GM19395 (cell line): Measurements from ENCODE around the gene ATP23.

ENCODE experiments used
- ATAC-seq: cut with Tn5 transposase; IDR thresholded peaks from one replicate; pipeline ENCODE4 v1.9.1; 2021; ENCODE audit warnings: mild to moderate bottlenecking, moderate library complexity; ENCODE audit not compliant: unreplicated experiment

Gene ATP23

DNA sequence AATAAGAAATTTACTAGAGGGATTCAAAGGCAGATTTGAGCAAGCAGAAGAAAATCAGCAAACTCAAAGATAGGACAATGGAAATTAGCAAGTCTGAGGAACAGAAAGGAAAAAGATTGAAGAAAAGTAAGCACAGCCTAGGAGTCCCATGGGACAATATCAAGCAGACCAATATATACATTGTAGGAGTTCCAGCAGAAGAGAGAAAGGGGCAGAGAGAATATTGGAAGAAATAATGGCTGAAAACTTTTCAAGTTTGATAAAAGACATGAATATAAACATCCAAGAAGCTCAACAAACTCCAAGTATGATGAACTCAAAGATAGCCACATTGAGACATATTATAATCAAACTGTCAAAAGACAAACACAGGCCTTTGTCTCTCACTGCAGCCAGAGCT, 25.2 kb downstream of the ATP23 start:
- no peak for ATAC-seq

DNA sequence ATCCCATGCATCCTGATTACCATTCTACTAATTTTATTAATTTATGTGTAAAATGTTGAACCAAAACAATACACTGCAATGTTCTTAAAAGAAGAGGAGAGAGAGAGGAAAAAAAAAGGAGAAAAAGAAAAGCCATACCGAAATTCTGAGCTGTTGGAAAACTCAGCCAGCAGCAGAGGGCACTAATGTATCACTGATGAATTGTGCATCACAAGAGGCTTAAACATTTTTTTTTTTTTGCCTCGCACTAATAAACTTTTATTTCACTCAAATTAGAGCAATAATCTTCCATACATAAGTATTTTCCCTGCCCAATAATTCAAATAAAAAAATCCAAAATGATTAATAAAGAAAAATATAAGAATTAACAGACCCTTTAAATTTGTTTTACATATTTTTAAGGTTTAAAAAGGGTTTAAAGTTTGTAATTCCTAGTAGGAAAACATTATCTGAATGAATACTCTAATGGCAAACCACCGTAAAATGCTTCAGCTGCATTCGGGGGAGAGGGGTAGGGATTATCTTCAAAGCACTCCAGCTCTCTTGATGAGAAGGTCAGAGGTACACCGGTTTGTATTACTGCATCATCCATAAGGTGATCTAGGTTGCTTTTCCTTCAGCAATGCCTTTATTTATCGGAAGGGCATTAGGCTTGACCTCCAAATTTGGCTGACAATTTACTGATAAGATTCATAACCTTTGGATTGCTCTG, 41.9 kb downstream of the ATP23 start:
- ATAC-seq: no peak

DNA sequence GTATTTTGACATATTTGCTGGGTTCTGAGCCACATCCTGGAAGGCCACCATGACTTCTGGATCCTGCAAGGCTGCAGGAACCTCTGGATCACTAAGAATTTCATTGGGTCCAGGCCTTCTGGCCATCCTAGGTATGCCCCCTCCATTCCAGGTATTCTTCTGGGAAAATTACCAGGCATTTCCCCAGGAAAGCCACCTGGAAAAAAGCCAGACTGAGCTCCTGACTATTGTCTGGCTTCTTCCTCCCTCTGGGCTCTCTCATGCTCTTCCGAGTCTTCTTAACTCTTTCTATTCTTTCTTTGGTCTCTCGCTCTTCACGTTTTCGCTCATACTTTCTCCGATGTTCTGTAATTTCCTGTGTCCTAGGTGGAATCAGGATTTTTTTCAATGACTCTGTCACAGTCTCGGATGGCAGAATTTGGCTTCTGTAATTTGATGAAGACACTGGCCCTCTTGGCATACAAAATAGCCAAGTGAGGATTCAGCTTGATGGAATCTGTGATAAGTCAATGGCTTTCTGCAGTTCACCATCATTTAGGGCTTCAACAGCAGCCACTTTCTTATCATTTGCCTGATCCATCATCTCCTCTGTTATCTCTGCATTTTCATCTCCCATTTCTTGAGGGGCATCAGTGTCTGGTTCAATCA, 42.6 kb downstream of the ATP23 start:
- ATAC-seq: no peak

DNA sequence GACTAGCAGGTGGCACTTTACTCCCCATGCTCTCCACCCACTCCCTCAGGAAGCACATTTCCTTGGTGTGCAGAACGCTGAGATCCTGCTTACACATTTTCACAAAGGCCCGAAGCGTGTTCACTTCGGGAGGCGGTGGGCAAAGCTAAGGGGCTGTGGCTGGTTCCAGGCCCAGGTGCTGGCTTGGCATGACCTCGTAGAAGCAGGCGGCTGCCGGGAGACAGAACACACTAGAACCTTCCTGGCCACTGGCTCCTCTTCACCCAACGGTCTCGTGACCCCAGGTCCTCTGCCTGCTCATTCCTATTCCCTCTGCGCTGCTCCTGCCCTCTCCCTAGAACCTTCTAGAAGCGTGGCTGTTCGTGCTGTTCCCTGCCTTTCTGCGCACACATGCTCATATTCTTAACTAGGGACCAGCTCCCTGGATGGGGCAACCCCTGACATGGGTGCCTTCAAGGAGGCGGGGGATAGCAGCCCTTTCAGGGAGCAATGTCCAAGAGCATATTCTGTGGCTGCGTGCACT, 43.3 kb downstream of the ATP23 start:
- ATAC-seq: no peak

DNA sequence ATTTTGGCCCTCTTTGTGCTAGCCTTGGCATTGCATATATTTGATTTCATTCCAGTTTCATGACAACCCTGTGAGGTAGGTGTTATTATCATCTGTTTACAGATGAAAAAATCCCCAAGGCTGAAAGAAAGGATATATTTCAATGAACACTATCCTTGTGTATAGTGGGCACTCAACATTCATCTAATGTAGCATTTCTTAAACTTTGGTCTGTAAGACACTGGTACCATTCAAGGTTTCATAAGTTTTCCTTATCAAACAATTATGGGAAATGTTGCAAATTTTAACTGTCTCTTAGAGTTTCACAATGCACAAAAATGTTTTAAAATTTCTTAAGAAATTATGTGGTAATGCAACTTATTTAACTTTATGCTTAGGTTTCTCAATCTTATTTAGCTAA, 44.3 kb downstream of the ATP23 start:
- ATAC-seq: no peak

DNA sequence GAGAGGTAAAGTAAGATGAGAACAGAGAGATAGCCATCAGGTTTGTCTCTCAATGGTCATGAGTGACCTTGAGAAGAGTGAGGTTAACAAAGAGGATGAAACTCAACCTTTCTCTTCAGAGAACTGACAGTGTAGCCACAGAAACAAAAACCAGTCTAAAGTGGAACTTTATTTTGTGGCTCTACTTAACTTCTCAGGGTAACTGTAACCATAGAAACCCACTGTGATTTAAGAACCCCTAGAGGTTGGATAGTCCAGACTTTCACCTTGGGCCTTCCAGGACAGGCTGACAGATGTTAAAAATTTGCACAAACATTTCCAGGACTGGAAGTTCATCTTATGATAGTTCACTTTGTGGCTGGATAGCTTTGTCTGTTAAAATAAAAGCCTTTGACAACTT, 48.5 kb downstream of the ATP23 start:
- no peak for ATAC-seq

DNA sequence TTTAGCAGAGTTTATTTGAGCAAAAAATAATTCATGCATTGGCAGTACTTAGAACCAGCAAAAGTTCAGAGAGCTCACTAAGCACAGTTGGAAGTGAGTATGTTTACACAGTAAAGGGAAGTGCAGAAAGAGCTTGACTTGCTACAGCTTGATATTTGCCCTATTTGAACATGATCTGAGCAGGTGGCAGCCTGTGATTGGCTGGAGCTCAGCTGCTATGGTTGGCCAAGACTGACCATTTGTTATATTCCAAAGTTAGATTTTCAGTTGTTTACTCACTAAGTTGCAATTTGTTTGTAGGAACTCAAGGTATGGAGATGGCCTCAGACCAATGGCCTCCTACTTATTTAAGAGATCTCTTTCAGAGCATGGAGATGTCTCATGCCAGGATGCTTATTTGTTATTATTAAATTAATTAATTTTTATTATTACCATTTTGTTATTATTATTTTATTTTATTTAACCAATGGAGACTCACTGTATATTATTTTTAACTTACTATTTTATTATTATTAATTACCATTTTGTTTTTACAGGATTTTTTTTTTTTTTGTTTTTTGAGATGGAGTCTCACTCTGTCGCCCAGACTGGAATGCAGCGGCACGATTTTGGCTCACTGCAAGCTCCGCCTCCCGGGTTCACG, 49.0 kb downstream of the ATP23 start:
- ATAC-seq: no peak

DNA sequence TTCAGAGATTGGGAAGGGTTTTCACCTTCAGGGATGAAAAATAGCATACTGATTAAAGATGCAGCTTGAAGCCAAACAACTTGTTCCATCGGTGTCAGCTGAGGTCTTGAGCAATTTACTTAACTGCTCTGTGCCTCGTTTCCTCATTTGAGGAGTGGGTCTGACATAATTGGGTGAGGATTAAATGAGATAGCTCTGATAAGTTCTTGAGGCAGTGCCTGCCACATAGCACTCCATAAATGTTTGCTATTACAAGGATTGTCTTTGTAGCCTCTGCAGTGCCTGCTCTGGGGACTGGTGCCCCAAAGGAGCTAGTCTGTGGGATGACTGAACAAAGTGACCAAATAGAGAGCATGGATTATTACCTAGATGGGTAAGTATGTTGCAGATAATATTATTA, 50.6 kb downstream of the ATP23 start:
- ATAC-seq: no peak

DNA sequence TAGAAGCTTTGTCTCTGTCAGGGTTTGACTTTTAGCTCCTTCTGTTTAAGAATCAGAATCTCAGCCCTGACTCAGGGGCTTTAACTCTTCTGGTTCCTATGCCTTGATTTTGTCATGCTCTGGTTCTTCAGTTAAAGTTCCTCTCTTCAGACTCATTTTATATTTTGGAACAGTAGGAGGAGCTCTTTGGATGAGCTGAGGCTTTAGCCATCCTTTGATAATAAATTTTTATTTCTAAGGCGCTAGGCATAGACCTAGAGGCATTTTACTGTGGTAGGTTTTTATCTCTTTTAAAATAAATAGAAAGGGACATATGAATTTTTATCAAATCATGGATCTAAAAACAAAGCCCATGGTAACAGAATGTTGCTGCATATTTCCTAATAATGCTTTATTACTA, 51.7 kb downstream of the ATP23 start:
- no peak for ATAC-seq

DNA sequence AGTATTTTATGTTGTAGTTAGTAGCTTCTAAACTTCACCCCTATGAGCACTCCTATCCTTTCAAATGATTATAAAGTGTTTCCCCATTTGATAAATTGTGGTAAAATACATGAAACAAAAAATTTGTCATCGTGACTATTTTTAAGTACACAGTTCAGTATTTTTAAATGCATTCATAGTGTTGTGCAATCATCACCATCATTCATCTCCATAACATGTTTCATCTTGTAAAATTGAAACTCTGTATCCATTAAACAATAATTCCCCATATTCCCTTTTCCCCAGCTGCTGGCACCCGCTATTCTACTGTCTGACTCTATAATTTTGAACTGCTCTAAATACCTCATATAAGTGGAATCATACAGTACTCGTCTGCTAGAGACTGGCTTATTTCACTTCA, 52.5 kb downstream of the ATP23 start:
- no peak for ATAC-seq

DNA sequence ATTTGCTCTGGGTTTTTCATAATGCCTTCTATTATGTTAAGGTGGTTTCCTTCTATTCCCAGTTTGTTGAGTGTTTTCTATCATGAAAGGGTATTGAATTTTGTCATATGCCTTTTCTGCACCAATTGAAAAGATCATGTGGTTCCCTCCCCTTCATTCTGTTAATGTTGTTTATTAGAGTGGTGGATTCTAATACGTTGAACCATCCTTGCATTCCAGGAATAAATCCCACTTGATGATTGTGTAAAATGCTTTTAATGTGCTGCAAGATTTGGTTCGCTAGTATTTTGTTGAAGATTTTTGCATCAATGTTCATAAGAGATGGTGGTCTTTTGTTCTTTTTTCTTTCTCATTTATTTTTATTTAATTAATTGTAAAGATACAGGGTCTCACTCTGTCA, 55.2 kb downstream of the ATP23 start:
- no peak for ATAC-seq

DNA sequence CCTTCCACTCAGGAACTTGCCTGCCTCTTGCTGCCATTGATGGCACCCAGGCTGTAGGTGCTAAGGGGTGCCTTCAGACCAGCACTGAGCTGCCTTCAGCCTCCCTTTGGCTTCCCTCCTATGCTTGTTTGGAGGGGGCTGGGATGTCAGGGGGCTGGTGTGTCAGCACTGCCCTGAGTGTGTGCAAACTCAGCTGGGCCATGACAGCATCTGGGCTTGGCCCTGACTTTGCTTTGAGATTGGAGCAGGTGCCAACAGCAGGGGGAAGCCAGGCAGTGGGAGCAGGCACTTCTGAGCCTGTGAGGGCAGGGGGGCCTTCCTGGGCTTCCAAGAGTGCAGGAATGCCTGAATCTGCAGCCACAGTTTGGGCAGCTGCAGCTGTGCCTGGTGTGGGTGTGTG, 56.9 kb downstream of the ATP23 start:
- no peak for ATAC-seq

DNA sequence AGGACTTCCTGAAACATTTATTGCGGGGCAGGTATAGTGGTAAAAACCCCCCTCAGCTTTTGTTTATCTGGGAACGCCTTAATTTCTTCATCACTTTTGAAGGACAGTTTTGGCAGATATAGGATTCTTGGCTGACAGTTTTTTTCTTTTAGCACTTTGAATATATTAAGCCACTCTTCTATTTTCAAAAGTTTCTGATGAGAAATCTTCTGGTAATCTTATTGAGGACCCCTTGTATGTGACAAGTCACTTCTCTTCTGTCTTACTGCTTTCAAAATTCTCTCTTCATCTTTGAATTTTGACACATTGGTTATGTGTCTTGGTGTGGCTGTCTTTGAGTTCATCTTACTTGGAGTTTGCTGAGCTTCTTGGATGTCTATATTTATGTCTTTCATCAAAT, 59.1 kb downstream of the ATP23 start:
- ATAC-seq: no peak

DNA sequence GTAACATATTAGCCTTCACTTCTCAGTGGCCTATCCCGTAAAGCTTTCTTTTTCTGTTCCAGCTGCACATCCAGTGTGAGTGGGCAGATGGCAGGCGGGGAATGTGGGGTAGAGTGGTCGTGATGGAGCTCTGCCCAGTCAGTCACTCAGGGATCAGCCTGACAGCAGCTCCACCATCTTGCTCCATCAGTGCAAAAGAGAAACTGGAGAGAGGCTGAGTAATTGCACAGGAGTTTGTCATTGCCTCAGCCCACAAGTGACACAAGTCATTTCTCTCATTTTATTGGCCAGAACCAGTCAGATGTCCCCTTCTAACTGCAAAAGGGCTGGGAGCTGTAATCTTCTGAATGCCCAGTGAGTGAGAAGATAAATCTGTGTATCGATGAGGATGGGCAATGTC, 66.5 kb downstream of the ATP23 start:
- no peak for ATAC-seq

DNA sequence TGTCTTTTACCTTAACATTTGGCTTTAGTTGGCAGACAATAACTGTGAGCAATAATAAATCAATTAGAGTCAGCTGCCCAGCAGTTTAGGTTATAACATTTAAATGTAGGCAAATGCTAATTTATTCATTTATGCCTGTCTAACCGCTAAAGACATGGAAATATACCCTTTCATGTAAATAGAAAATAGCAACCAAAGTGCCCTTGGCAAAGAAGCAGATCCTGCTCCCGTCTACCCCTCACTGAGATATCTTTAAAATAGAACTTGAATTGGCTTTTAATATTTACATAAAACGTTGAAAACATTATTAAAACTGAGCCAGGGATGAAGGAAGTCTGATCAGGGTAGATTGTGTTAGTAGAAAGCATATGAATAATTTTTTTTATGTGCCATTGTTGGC, 67.3 kb downstream of the ATP23 start:
- no peak for ATAC-seq
